NT2/D1 (cell line): ENCODE measurements around the gene KRT25.

Experiments used
- SUZ12 ChIP-seq: IDR thresholded peaks from 2 replicates; pipeline ENCODE4 v1.6.1; 2011; ENCODE audit not compliant: insufficient read length, insufficient read depth; ENCODE audit errors: extremely low read depth
- YY1 ChIP-seq: IDR thresholded peaks from 2 replicates; pipeline ENCODE4 v1.6.1; 2011; ENCODE audit not compliant: insufficient read length, insufficient read depth
- ZNF274 ChIP-seq: IDR thresholded peaks from 2 replicates; pipeline ENCODE4 v1.6.1; 2011; ENCODE audit warnings: mild to moderate bottlenecking, low read depth, low read length

DNA sequence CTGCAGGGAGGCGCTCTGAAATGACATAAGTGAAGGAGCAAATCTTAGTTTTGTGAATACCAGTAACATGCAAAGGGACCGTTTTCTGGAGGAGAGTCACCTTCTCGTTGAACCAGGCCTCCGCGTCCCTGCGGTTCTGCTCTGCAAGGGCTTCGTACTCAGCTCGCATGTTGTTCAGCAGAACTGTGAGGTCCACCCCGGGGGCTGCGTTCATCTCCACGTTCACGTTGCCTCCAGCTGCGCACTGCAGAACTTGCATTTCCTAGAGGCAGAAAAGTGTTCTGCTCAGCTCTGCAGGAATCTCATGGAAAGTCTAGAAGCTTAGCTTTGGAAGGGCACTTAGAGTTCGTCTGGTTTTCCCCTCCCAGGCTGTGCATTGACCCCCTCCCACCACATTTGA is 4.1 kb downstream of the KRT25 start:
- TF ChIP-seq ZNF274 (no peak), SUZ12 (no peak), YY1 (no peak)
